Loucy (cell line): ENCODE results near the gene OSR1.

ENCODE experiments used
- H2AFZ ChIP-seq: fragments of 200-600 bp; sonication (generic); 2 replicates; pipeline ENCODE4 v1.6.0; 2016; ENCODE audit warnings: antibody characterized with exemption, mild to moderate bottlenecking, low read length, moderate library complexity
- H3F3A ChIP-seq: fragments of 200-600 bp; 2 replicates; pipeline ENCODE4 v1.6.0; 2016; ENCODE audit warnings: antibody characterized with exemption, low read depth, mild to moderate bottlenecking
- H3K27me3 ChIP-seq: fragments of 200-600 bp; sonication (generic); 2 replicates; pipeline ENCODE4 v1.6.1; 2014; ENCODE audit warnings: low read length, mild to moderate bottlenecking; ENCODE audit not compliant: insufficient read depth, poor library complexity, severe bottlenecking
- H3K36me3 ChIP-seq: fragments of 200-600 bp; sonication (generic); 2 replicates; pipeline ENCODE4 v1.6.1; 2016; ENCODE audit warnings: low read length; ENCODE audit not compliant: insufficient read depth
- H3K4me1 ChIP-seq: fragments of 200-600 bp; sonication (generic); 2 replicates; pipeline ENCODE4 v1.5.1; 2014; ENCODE audit warnings: low read length, mild to moderate bottlenecking; ENCODE audit not compliant: insufficient read depth, poor library complexity, severe bottlenecking
- H3K4me2 ChIP-seq: fragments of 200-600 bp; sonication (generic); 2 replicates; pipeline ENCODE4 v1.6.0; 2014; ENCODE audit warnings: antibody characterized with exemption, low read length, low read depth, mild to moderate bottlenecking; ENCODE audit not compliant: poor library complexity, severe bottlenecking
- H3K4me3 ChIP-seq: fragments of 200-600 bp; sonication (generic); 2 replicates; pipeline ENCODE4 v1.5.1; 2014; ENCODE audit warnings: low read length, mild to moderate bottlenecking, mixed read lengths; ENCODE audit not compliant: poor library complexity, severe bottlenecking
- H3K79me2 ChIP-seq: fragments of 200-600 bp; sonication (generic); 2 replicates; pipeline ENCODE4 v1.6.1; 2014; ENCODE audit warnings: low read length; ENCODE audit not compliant: insufficient read depth
- H3K9ac ChIP-seq: fragments of 200-600 bp; sonication (generic); 2 replicates; pipeline ENCODE4 v1.6.0; 2014; ENCODE audit warnings: mild to moderate bottlenecking, low read depth, low read length, moderate library complexity; ENCODE audit not compliant: poor library complexity, severe bottlenecking
- H3K9me2 ChIP-seq: fragments of 200-600 bp; sonication (generic); replicated peaks from 2 replicates; pipeline ENCODE4 v1.6.1; 2016; ENCODE audit warnings: low read depth, low read length, mixed read lengths
- H3K9me3 ChIP-seq: fragments of 200-600 bp; sonication (generic); 2 replicates; pipeline ENCODE4 v1.6.1; 2014; ENCODE audit warnings: mild to moderate bottlenecking, antibody characterized with exemption, low read length, low read depth; ENCODE audit not compliant: insufficient read depth
- H4K20me1 ChIP-seq: fragments of 200-600 bp; sonication (generic); 2 replicates; pipeline ENCODE4 v1.6.0; 2014; ENCODE audit warnings: antibody characterized with exemption, low read length, mild to moderate bottlenecking; ENCODE audit not compliant: insufficient read depth, poor library complexity, severe bottlenecking
- EZH2phosphoT487 ChIP-seq: fragments of 200-600 bp; IDR thresholded peaks from 2 replicates; pipeline ENCODE4 v1.6.1; 2018; ENCODE audit warnings: antibody characterized with exemption, mild to moderate bottlenecking, moderate library complexity, borderline replicate concordance
- TF ChIP-seq, protein P1 (sequence below): fragments of 200-600 bp; sonication (generic); conservative IDR thresholded peaks from 2 replicates; pipeline ENCODE4 v1.5.1; 2014; ENCODE audit warnings: mild to moderate bottlenecking, antibody characterized with exemption, low read length

Gene OSR1

DNA sequence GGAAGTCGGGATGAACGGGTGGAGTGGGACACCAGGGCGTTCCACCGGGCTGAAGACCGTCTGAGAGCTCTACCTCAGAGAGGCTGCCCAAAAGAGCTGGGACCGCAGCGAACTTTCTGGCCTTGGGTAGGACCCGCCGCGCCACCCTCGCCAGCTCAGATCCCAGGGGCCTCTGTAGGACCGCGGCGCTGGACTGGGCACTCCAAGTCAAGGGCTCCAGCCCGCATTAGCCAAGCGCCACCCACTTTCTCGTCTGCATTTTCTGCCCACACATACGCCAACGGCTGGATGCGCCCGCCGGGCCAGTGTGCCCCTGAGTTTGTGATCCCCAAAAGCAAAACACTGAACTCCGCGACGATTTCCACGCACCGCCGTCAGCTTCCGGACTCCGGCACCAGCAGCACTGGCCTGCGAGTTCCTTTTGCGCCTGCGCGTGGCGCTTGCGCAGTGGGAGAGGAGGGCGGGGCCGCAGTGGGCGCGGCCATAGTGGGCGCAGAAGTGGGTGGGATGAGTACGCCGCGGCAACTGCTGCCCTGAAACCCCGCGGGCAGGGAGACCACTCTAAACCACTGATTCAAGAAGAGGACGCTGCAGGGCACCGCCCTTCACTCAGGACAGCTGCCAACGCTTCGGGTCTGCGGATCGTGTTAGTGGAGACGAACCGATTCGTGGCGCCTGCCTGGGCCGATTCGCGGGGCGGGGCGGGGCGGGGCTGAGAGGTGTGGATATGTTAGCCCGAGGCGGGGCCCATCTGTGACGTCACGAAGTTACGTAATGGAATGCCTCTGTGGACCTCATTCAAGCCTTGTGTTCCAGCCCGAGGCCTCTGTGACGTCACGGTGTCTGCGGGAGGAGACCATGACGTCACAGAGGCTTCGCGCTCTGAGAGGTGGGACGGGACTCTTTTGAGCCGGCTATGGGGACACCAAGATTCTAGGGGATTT, 10.5 kb downstream of the OSR1 start:
- Histone ChIP-seq H3K9me3 (no peaks in the 10 kb centered on the region), H3K27me3 (no peaks in the 10 kb centered on the region), H3K79me2 (peaks cover 17% of the 10 kb centered on the region; the same call in 1 of the 2 replicates), H3K4me2 (peak overlapping the region; percentile 99), H3F3A (no peaks in the 10 kb centered on the region), H3K9me2 (no peaks in the 10 kb centered on the region), H4K20me1 (no peaks in the 10 kb centered on the region), H2AFZ (peak overlapping the region; percentile 98), H3K36me3 (no peaks in the 10 kb centered on the region), H3K4me3 (peak overlapping the region; percentile 92), H3K9ac (peak overlapping the region; percentile 95), H3K4me1 (peaks cover 7% of the 10 kb centered on the region)
- TF ChIP-seq, protein P1, sequence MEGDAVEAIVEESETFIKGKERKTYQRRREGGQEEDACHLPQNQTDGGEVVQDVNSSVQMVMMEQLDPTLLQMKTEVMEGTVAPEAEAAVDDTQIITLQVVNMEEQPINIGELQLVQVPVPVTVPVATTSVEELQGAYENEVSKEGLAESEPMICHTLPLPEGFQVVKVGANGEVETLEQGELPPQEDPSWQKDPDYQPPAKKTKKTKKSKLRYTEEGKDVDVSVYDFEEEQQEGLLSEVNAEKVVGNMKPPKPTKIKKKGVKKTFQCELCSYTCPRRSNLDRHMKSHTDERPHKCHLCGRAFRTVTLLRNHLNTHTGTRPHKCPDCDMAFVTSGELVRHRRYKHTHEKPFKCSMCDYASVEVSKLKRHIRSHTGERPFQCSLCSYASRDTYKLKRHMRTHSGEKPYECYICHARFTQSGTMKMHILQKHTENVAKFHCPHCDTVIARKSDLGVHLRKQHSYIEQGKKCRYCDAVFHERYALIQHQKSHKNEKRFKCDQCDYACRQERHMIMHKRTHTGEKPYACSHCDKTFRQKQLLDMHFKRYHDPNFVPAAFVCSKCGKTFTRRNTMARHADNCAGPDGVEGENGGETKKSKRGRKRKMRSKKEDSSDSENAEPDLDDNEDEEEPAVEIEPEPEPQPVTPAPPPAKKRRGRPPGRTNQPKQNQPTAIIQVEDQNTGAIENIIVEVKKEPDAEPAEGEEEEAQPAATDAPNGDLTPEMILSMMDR = no peak
- TF ChIP-seq EZH2phosphoT487 = no peak

DNA sequence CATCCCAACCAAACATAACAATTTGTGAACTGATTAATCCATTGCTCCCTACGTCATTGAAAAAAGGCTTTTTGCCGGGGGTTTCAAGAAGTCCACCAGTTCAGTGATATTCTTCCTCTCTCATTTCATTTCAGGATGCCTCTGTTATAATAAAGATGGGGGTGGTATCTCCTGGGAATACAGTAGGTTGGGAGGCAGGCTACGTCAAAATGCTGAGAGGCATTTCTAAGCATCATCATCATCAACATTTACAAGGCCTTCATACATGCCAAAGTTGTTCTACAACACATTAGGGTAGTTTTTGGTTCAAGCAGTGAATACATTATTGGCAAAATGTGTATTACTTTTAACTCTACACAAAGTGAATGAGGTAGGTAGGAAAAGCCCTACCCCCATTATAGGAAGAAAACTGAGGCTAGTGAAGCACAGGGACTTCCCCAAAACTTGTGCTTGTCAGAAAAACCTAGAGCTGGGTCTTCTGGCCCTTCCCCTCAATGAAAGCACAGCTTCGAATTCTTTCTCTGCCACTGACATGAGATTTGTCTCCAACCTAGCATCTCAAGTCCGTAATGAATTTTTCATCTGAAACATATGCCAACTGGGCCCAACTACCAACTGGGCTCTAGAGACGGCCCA, 11.3 kb downstream of the OSR1 start:
- Histone ChIP-seq H3K79me2 (peaks cover 17% of the 10 kb centered on the region; the same call in 1 of the 2 replicates), H3K4me2 (peak overlapping the region; percentile 99), H3K9me2 (no peaks in the 10 kb centered on the region), H3K4me3 (peak overlapping the region; percentile 92), H3K9ac (peak overlapping the region; percentile 95), H4K20me1 (no peaks in the 10 kb centered on the region), H3K27me3 (no peaks in the 10 kb centered on the region), H3K36me3 (no peaks in the 10 kb centered on the region), H3K4me1 (peaks cover 7% of the 10 kb centered on the region), H3K9me3 (no peaks in the 10 kb centered on the region), H2AFZ (peak overlapping the region; percentile 98), H3F3A (no peaks in the 10 kb centered on the region)
- no peak for TF ChIP-seq EZH2phosphoT487
- TF ChIP-seq, protein P1 = no peak

DNA sequence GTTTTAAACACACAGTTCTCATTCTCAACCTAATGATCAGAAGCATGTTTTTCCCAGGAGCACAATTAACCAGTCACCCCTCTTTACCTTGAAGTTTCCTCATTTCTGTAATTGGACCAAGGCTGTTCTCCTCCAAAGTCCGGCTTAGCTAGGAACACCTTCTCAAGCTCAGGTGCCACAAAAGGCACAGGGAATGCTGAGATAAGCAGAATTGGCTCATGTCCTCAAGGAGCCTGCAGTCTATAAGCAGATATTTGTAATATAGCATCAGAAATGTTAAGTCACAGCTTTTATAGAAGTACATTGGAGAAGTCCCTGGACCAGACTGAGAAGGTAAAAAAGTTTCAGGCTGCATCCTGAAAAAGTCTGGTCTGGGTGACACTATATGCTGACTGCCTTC, 20.7 kb downstream of the OSR1 start:
- Histone ChIP-seq H3K27me3 (no peaks in the 10 kb centered on the region), H3K9me3 (no peaks in the 10 kb centered on the region), H3K4me2 (no peak overlapping the region), H3K36me3 (no peaks in the 10 kb centered on the region), H4K20me1 (no peaks in the 10 kb centered on the region), H2AFZ (no peak overlapping the region), H3K4me1 (no peaks in the 10 kb centered on the region), H3K9ac (no peak overlapping the region), H3K79me2 (no peaks in the 10 kb centered on the region), H3K9me2 (no peaks in the 10 kb centered on the region), H3K4me3 (no peak overlapping the region), H3F3A (no peaks in the 10 kb centered on the region)
- TF ChIP-seq, protein P1 = no peak
- no peak for TF ChIP-seq EZH2phosphoT487
